ENCODE data around the gene C1RL. TPM values are rescaled to one million over a fixed set of nuclear protein-coding genes. Genes with fewer than 3 reads are reported as not detected.

C1RL gene
- polyA plus RNA-seq, 4 donors = 30.2 to 39.2 (median 36.1) TPM

Other genes with a start within 250 kb of the C1RL start
- gene TPI1, start 241.7 kb downstream of the C1RL start, polyA plus RNA-seq (ENCODE audit: insufficient read length in 4 of 4) = 100 to 1,000 TPM; 328 to 571 (median 548) TPM
- gene SPSB2, start 235.9 kb downstream of the C1RL start, polyA plus RNA-seq (ENCODE audit: insufficient read length in 4 of 4) = 10 to 100 TPM in 1 of 4 donors, 1 to 10 TPM in 3; 5.4 to 19.8 (median 7.3) TPM
- 10 to 100 TPM in 3 of 4 donors, 1 to 10 TPM in 1; 8.6 to 19.2 (median 16.7) TPM for gene LRRC23, start 204.4 kb downstream of the C1RL start, polyA plus RNA-seq (ENCODE audit: insufficient read length in 4 of 4)
- gene ENO2, start 194.6 kb downstream of the C1RL start, polyA plus RNA-seq (ENCODE audit: insufficient read length in 4 of 4) = 10 to 100 TPM; 10.5 to 16.4 (median 14.2) TPM
- gene ATN1, start 181.3 kb downstream of the C1RL start, polyA plus RNA-seq (ENCODE audit: insufficient read length in 4 of 4) = 100 to 1,000 TPM in 3 of 4 donors, 10 to 100 TPM in 1; 97.0 to 158 (median 125) TPM
- not detected for gene RNU7-1, start 165.4 kb downstream of the C1RL start, polyA plus RNA-seq (ENCODE audit: insufficient read length in 4 of 4)
- 100 to 1,000 TPM; 130 to 222 (median 167) TPM for gene C12orf57, start 165.2 kb downstream of the C1RL start, polyA plus RNA-seq (ENCODE audit: insufficient read length in 4 of 4)
- 10 to 100 TPM; 10.3 to 26.7 (median 18.8) TPM for gene PTPN6, start 157.9 kb downstream of the C1RL start, polyA plus RNA-seq (ENCODE audit: insufficient read length in 4 of 4)
- gene PHB2, start 138.6 kb downstream of the C1RL start, polyA plus RNA-seq (ENCODE audit: insufficient read length in 4 of 4) = 100 to 1,000 TPM; 213 to 266 (median 248) TPM
- 10 to 100 TPM; 40.3 to 49.6 (median 44.2) TPM for gene EMG1, start 138.3 kb downstream of the C1RL start, polyA plus RNA-seq (ENCODE audit: insufficient read length in 4 of 4)
- gene LPCAT3, start 90.7 kb downstream of the C1RL start, polyA plus RNA-seq (ENCODE audit: insufficient read length in 4 of 4) = 10 to 100 TPM; 33.8 to 67.5 (median 57.9) TPM
- 100 to 1,000 TPM in 1 of 4 donors, 10 to 100 TPM in 3; 50.5 to 257 (median 62.0) TPM for gene C1S, start 48.5 kb downstream of the C1RL start, polyA plus RNA-seq (ENCODE audit: insufficient read length in 4 of 4)
- gene C1R, start 16.8 kb downstream of the C1RL start, polyA plus RNA-seq (ENCODE audit: insufficient read length in 4 of 4) = 100 to 1,000 TPM in 1 of 4 donors, 10 to 100 TPM in 3; 33.9 to 275 (median 59.1) TPM
- 10 to 100 TPM; 18.4 to 55.4 (median 51.4) TPM for gene RBP5, start 19.7 kb upstream of the C1RL start, polyA plus RNA-seq (ENCODE audit: insufficient read length in 4 of 4)
- gene CLSTN3, start 21.2 kb upstream of the C1RL start, polyA plus RNA-seq (ENCODE audit: insufficient read length in 4 of 4) = 100 to 1,000 TPM in 1 of 4 donors, 10 to 100 TPM in 3; 53.4 to 105 (median 76.9) TPM
- 10 to 100 TPM; 36.2 to 50.7 (median 44.5) TPM for gene PEX5, start 80.5 kb upstream of the C1RL start, polyA plus RNA-seq (ENCODE audit: insufficient read length in 4 of 4)
- under 1 TPM in 2 of 4 donors, not detected in 2; 0.07 to 0.09 TPM for gene ACSM4, start 194.9 kb upstream of the C1RL start, polyA plus RNA-seq (ENCODE audit: insufficient read length in 4 of 4)

Measured in left renal pelvis (tissue), 4 donors.